SK-N-SH treated with all-trans-retinoic acid at 6 μM for 48 hours (cell line): ENCODE data around the gene ABI3.

Experiments used
- ATAC-seq: fragments of 200-7000 bp; cut with Tn5 transposase; 3 replicates; pipeline ENCODE4 v1.9.1; 2020; ENCODE audit warnings: mild to moderate bottlenecking, moderate library complexity
- BACH2 ChIP-seq: fragments of 250-450 bp; sonication (Bioruptor Pico); IDR thresholded peaks from 2 replicates; pipeline ENCODE4 v1.9.0; 2021; ENCODE audit warnings: mild to moderate bottlenecking, borderline replicate concordance
- CREB5 ChIP-seq: fragments of 250-450 bp; sonication (Bioruptor Pico); IDR thresholded peaks from 2 replicates; pipeline ENCODE4 v1.5.1; 2020; ENCODE audit warnings: low read depth, mild to moderate bottlenecking, moderate library complexity
- CSDC2 ChIP-seq: fragments of 250-450 bp; sonication (Bioruptor Pico); IDR thresholded peaks from 2 replicates; pipeline ENCODE4 v1.5.0; 2020; ENCODE audit warnings: mild to moderate bottlenecking, moderate library complexity
- ESRRG ChIP-seq: fragments of 250-450 bp; sonication (Bioruptor Pico); IDR thresholded peaks from 2 replicates; pipeline ENCODE4 v1.6.1; 2021; ENCODE audit warnings: mild to moderate bottlenecking
- ISL1 ChIP-seq: fragments of 250-450 bp; sonication (Bioruptor Pico); IDR thresholded peaks from 2 replicates; pipeline ENCODE4 v2.1.2; 2022; ENCODE audit warnings: mild to moderate bottlenecking, moderate library complexity
- OSR1 ChIP-seq: fragments of 250-450 bp; sonication (Bioruptor Pico); IDR thresholded peaks from 2 replicates; pipeline ENCODE4 v1.8.0; 2022; ENCODE audit warnings: moderate library complexity, mild to moderate bottlenecking, inconsistent platforms
- POU6F1 ChIP-seq: fragments of 250-450 bp; sonication (Bioruptor Pico); IDR thresholded peaks from 2 replicates; pipeline ENCODE4 v1.8.0; 2021; ENCODE audit warnings: low read depth, mild to moderate bottlenecking, moderate library complexity, borderline replicate concordance
- PPARA ChIP-seq: fragments of 250-450 bp; sonication (Bioruptor Pico); IDR thresholded peaks from 2 replicates; pipeline ENCODE4 v1.5.0; 2020; ENCODE audit warnings: mild to moderate bottlenecking, borderline replicate concordance
- RARB ChIP-seq: fragments of 250-450 bp; sonication (Bioruptor Pico); IDR thresholded peaks from 2 replicates; pipeline ENCODE4 v1.8.0; 2021; ENCODE audit warnings: mild to moderate bottlenecking, moderate library complexity
- SNAI2 ChIP-seq: fragments of 250-450 bp; sonication (Bioruptor Pico); IDR thresholded peaks from 2 replicates; pipeline ENCODE4 v1.5.0; 2020; ENCODE audit warnings: mild to moderate bottlenecking, moderate library complexity
- TCF4 ChIP-seq: fragments of 250-450 bp; sonication (Bioruptor Pico); IDR thresholded peaks from 2 replicates; pipeline ENCODE4 v1.8.0; 2021; ENCODE audit warnings: mild to moderate bottlenecking, moderate library complexity, borderline replicate concordance
- TOX ChIP-seq: fragments of 250-450 bp; sonication (Bioruptor Pico); IDR thresholded peaks from 2 replicates; pipeline ENCODE4 v1.8.0; 2021; ENCODE audit warnings: mild to moderate bottlenecking, moderate library complexity, borderline replicate concordance
- ZC3H10 ChIP-seq: fragments of 250-450 bp; sonication (Bioruptor Pico); IDR thresholded peaks from 2 replicates; pipeline ENCODE4 v1.5.1; 2021; ENCODE audit warnings: mild to moderate bottlenecking, moderate library complexity
- ZFP3 ChIP-seq: fragments of 250-450 bp; sonication (Bioruptor Pico); IDR thresholded peaks from 2 replicates; pipeline ENCODE4 v1.5.0; 2020; ENCODE audit warnings: mild to moderate bottlenecking, moderate library complexity
- ZFP30 ChIP-seq: fragments of 450-650 bp; formaldehyde crosslinking; IDR thresholded peaks from 2 replicates; pipeline ENCODE4 v1.5.0; 2022; ENCODE audit warnings: mild to moderate bottlenecking, moderate library complexity
- ZNF565 ChIP-seq: fragments of 450-650 bp; formaldehyde crosslinking; conservative IDR thresholded peaks from 2 replicates; pipeline ENCODE4 v1.5.0; 2020; ENCODE audit warnings: low read depth, mild to moderate bottlenecking, moderate library complexity
- ZNF70 ChIP-seq: fragments of 450-650 bp; formaldehyde crosslinking; IDR thresholded peaks from 2 replicates; pipeline ENCODE4 v1.5.0; 2020; ENCODE audit warnings: mild to moderate bottlenecking, moderate library complexity
- TF ChIP-seq, protein P1 (sequence below): fragments of 250-450 bp; sonication (Bioruptor Pico); IDR thresholded peaks from 2 replicates; pipeline ENCODE4 v1.5.0; 2020; ENCODE audit warnings: mild to moderate bottlenecking, moderate library complexity
- TF ChIP-seq, protein P2 (sequence below): fragments of 250-450 bp; sonication (Bioruptor Pico); IDR thresholded peaks from 2 replicates; pipeline ENCODE4 v1.5.1; 2021; ENCODE audit warnings: mild to moderate bottlenecking, moderate library complexity

ABI3 gene

GRCh38 chr17:49224198-49224996 lies 13.9 kb downstream of the ABI3 start (continued):
- TF ChIP-seq, protein P1, sequence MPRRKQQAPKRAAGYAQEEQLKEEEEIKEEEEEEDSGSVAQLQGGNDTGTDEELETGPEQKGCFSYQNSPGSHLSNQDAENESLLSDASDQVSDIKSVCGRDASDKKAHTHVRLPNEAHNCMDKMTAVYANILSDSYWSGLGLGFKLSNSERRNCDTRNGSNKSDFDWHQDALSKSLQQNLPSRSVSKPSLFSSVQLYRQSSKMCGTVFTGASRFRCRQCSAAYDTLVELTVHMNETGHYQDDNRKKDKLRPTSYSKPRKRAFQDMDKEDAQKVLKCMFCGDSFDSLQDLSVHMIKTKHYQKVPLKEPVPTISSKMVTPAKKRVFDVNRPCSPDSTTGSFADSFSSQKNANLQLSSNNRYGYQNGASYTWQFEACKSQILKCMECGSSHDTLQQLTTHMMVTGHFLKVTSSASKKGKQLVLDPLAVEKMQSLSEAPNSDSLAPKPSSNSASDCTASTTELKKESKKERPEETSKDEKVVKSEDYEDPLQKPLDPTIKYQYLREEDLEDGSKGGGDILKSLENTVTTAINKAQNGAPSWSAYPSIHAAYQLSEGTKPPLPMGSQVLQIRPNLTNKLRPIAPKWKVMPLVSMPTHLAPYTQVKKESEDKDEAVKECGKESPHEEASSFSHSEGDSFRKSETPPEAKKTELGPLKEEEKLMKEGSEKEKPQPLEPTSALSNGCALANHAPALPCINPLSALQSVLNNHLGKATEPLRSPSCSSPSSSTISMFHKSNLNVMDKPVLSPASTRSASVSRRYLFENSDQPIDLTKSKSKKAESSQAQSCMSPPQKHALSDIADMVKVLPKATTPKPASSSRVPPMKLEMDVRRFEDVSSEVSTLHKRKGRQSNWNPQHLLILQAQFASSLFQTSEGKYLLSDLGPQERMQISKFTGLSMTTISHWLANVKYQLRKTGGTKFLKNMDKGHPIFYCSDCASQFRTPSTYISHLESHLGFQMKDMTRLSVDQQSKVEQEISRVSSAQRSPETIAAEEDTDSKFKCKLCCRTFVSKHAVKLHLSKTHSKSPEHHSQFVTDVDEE (CRISPR knock-in tag), result no peak
- no peak for TF ChIP-seq BACH2
- no peak for TF ChIP-seq ZC3H10 (CRISPR knock-in tag)
- no peak for TF ChIP-seq ESRRG

- TF ChIP-seq SNAI2 (CRISPR knock-in tag) (no peak), TCF4 (CRISPR knock-in tag) (no peak), ZFP3 (CRISPR knock-in tag) (no peak), ISL1 (CRISPR knock-in tag) (no peak)
- TF ChIP-seq, protein P2, sequence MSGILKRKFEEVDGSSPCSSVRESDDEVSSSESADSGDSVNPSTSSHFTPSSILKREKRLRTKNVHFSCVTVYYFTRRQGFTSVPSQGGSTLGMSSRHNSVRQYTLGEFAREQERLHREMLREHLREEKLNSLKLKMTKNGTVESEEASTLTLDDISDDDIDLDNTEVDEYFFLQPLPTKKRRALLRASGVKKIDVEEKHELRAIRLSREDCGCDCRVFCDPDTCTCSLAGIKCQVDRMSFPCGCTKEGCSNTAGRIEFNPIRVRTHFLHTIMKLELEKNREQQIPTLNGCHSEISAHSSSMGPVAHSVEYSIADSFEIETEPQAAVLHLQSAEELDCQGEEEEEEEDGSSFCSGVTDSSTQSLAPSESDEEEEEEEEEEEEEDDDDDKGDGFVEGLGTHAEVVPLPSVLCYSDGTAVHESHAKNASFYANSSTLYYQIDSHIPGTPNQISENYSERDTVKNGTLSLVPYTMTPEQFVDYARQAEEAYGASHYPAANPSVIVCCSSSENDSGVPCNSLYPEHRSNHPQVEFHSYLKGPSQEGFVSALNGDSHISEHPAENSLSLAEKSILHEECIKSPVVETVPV (CRISPR knock-in tag), result no peak
- ATAC-seq, result no peak
These were observed 14.5 kb downstream of the ABI3 start for GRCh38 chr17:49224997-49225337.

- no peak for ATAC-seq
- TF ChIP-seq ZFP30 (CRISPR knock-in tag), result no peak
- no peak for TF ChIP-seq ISL1 (CRISPR knock-in tag)
- no peak for TF ChIP-seq ZNF565
- TF ChIP-seq CSDC2 (CRISPR knock-in tag), result no peak
- no peak for TF ChIP-seq OSR1 (CRISPR knock-in tag)
- no peak for TF ChIP-seq PPARA (CRISPR knock-in tag)
- no peak for TF ChIP-seq SNAI2 (CRISPR knock-in tag)
- TF ChIP-seq, protein P1 (CRISPR knock-in tag), result no peak
- TF ChIP-seq ESRRG, result no peak
- TF ChIP-seq ZNF70 (CRISPR knock-in tag), result no peak
These were observed 15.2 kb downstream of the ABI3 start for GRCh38 chr17:49225554-49226236.

DNA sequence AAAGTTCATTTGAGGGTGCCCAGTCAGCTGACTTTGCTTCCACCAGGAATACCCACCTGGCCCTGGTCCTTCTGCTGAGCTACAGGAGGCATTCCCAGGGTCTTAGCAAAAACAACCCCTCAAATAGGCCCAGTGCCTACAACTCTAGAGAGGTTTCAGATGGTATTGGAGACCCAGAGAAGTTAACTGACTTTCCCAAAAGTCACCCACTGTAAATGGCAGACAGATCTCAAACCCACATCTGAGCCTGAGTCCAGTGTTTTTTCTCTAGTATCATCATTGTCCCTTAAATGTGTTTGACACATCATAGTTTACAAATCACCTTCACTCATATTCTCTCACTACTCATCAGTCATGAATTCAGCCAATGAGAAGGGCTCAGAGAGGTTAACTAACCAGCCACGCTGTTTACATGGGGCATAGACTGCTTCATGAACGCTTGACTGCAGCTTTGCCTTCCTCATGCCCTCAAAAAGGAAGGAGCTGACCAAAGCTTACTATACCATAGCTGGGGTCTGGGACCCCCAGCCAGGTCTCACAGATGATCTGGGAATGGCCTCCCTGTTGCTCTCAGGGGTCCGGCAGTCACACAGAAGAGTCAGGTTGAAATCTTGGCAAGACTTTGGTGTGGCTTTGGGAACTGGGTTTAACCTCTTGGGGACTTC lies 16.4 kb downstream of the ABI3 start:
- ATAC-seq, result no peak
- TF ChIP-seq CSDC2 (CRISPR knock-in tag) (no peak), RARB (CRISPR knock-in tag) (no peak), TOX (CRISPR knock-in tag) (no peak), POU6F1 (CRISPR knock-in tag) (no peak), CREB5 (CRISPR knock-in tag) (no peak), TCF4 (CRISPR knock-in tag) (no peak)
- TF ChIP-seq, protein P1 (CRISPR knock-in tag), result no peak
- TF ChIP-seq, protein P2 (CRISPR knock-in tag), result no peak
